ENCODE data around the gene TOMM6.

Gene TOMM6

GRCh38 chr6:41778895-41779294 lies 8.6 kb upstream of the TOMM6 start:
- TF ChIP-seq BACH2 (CRISPR knock-in tag; IDR thresholded peaks at IDR 0.05; ENCODE audit: borderline replicate concordance), result no peak
- no peak for TF ChIP-seq CSDC2 (CRISPR knock-in tag; IDR thresholded peaks at IDR 0.05)
- no peak for ATAC-seq

GRCh38 chr6:41779336-41779735 lies 8.2 kb upstream of the TOMM6 start:
- ATAC-seq, result no peak
- TF ChIP-seq ZNF70 (CRISPR knock-in tag; IDR thresholded peaks at IDR 0.05) (no peak), PPARA (CRISPR knock-in tag; IDR thresholded peaks at IDR 0.05; ENCODE audit: borderline replicate concordance) (no peak), TCF4 (CRISPR knock-in tag; IDR thresholded peaks at IDR 0.05; ENCODE audit: borderline replicate concordance) (no peak), ZFP3 (CRISPR knock-in tag; IDR thresholded peaks at IDR 0.05) (no peak), ZNF8 (CRISPR knock-in tag; IDR thresholded peaks at IDR 0.05) (no peak), ISL1 (CRISPR knock-in tag; IDR thresholded peaks at IDR 0.05) (no peak), TOX (CRISPR knock-in tag; IDR thresholded peaks at IDR 0.05; ENCODE audit: borderline replicate concordance) (no peak), ZC3H10 (CRISPR knock-in tag; IDR thresholded peaks at IDR 0.05) (no peak), CREB5 (CRISPR knock-in tag; IDR thresholded peaks at IDR 0.05; ENCODE audit: low read depth) (no peak), PATZ1 (CRISPR knock-in tag; IDR thresholded peaks at IDR 0.05; ENCODE audit: borderline replicate concordance) (no peak), OSR1 (CRISPR knock-in tag; IDR thresholded peaks at IDR 0.05) (no peak), SNAI2 (CRISPR knock-in tag; IDR thresholded peaks at IDR 0.05) (no peak), CSDC2 (CRISPR knock-in tag; IDR thresholded peaks at IDR 0.05) (no peak), TSHZ2 (CRISPR knock-in tag; IDR thresholded peaks at IDR 0.05) (no peak), ESRRG (CRISPR knock-in tag; IDR thresholded peaks at IDR 0.05) (no peak), BACH2 (CRISPR knock-in tag; IDR thresholded peaks at IDR 0.05; ENCODE audit: borderline replicate concordance) (no peak), GLIS3 (CRISPR knock-in tag; IDR thresholded peaks at IDR 0.05) (no peak), ZNF565 (CRISPR knock-in tag; conservative IDR thresholded peaks at IDR 0.05; ENCODE audit: low read depth) (no peak), ZFP30 (CRISPR knock-in tag; IDR thresholded peaks at IDR 0.05) (no peak), POU6F1 (CRISPR knock-in tag; IDR thresholded peaks at IDR 0.05; ENCODE audit: borderline replicate concordance, low read depth) (no peak)

- TF ChIP-seq CSRNP3 (CRISPR knock-in tag; IDR thresholded peaks at IDR 0.05) (no peak), ZC3H10 (CRISPR knock-in tag; IDR thresholded peaks at IDR 0.05) (no peak), ZNF70 (CRISPR knock-in tag; IDR thresholded peaks at IDR 0.05) (no peak), ISL1 (CRISPR knock-in tag; IDR thresholded peaks at IDR 0.05) (no peak), ZNF565 (CRISPR knock-in tag; conservative IDR thresholded peaks at IDR 0.05; ENCODE audit: low read depth) (no peak), TSHZ2 (CRISPR knock-in tag; IDR thresholded peaks at IDR 0.05) (no peak; the same call in 1 of the 2 replicates), ZFP30 (CRISPR knock-in tag; IDR thresholded peaks at IDR 0.05) (no peak), GLIS3 (CRISPR knock-in tag; IDR thresholded peaks at IDR 0.05) (no peak), TCF4 (CRISPR knock-in tag; IDR thresholded peaks at IDR 0.05; ENCODE audit: borderline replicate concordance) (no peak), RARB (CRISPR knock-in tag; IDR thresholded peaks at IDR 0.05) (no peak), SNAI2 (CRISPR knock-in tag; IDR thresholded peaks at IDR 0.05) (no peak), ESRRG (CRISPR knock-in tag; IDR thresholded peaks at IDR 0.05) (no peak), TOX (CRISPR knock-in tag; IDR thresholded peaks at IDR 0.05; ENCODE audit: borderline replicate concordance) (no peak), ZNF8 (CRISPR knock-in tag; IDR thresholded peaks at IDR 0.05) (no peak)
- peak; percentile 91 for ATAC-seq
Observed at GRCh38 chr6:41779788-41780550, 7.5 kb upstream of the TOMM6 start, which contains the start of gene FRS3. Gene FRS3 (minus strand): TSS chr6:41779900. CDS start chr6:41776987, 2,913 bp downstream.

Measured in SK-N-SH treated with all-trans-retinoic acid at 6 μM for 48 hours (cell line).